MCF 10A (cell line): ENCODE data around the gene PKDCC. TPM values are rescaled to one million over a fixed set of nuclear protein-coding genes. Genes with fewer than 3 reads are reported as not detected.

Experiments used
- BruUV-seq: library from RNA; stranded (reverse); fragments of 400-500 nt; replicated peaks from 2 replicates; lab custom pipeline; 2021; lab: Mats Ljungman, UMichigan
- CTCF ChIA-PET: fragments of 300-600 bp; sonication (Branson Sonifier 250); formaldehyde crosslinking; extraction: SDS; loops from one replicate; lab custom pipeline; 2021; ENCODE audit warnings: antibody characterized with exemption, inconsistent platforms; lab: Yijun Ruan, JAX
- POLR2A ChIA-PET: fragments of 300-600, 350-650 bp; sonication (Branson Sonifier 250); formaldehyde crosslinking; extraction: SDS; loops from one replicate; lab custom pipeline; 2020; ENCODE audit warnings: antibody characterized with exemption, inconsistent platforms; lab: Yijun Ruan, JAX
- DNase-seq: peaks from one replicate; pipeline ENCODE4 v3.0.0-alpha.2; 2018; ENCODE audit not compliant: unreplicated experiment
- H3K27ac Mint-ChIP-seq: one replicate; pipeline ENCODE4 v1.8.0; 2022; ENCODE audit warnings: mild to moderate bottlenecking, low read depth, mixed read lengths; ENCODE audit not compliant: unreplicated experiment
- H3K27me3 Mint-ChIP-seq: one replicate; pipeline ENCODE4 v1.8.0; 2022; ENCODE audit warnings: mixed read lengths; ENCODE audit not compliant: insufficient read depth, unreplicated experiment
- H3K36me3 Mint-ChIP-seq: one replicate; pipeline ENCODE4 v1.8.0; 2022; ENCODE audit warnings: mild to moderate bottlenecking, moderate library complexity, mixed read lengths; ENCODE audit not compliant: insufficient read depth, unreplicated experiment
- H3K4me1 Mint-ChIP-seq: one replicate; pipeline ENCODE4 v1.8.0; 2022; ENCODE audit warnings: mixed read lengths; ENCODE audit not compliant: insufficient read depth, unreplicated experiment
- H3K4me3 Mint-ChIP-seq: one replicate; pipeline ENCODE4 v1.8.0; 2022; ENCODE audit warnings: mild to moderate bottlenecking, moderate library complexity, mixed read lengths; ENCODE audit not compliant: unreplicated experiment
- H3K9me3 Mint-ChIP-seq: one replicate; pipeline ENCODE4 v1.8.0; 2022; ENCODE audit warnings: mixed read lengths; ENCODE audit not compliant: unreplicated experiment
- CTCF ChIP-seq: fragments of 200-600 bp; IDR thresholded peaks from one replicate; pipeline ENCODE4 v1.8.0; 2022; ENCODE audit warnings: antibody characterized with exemption, mild to moderate bottlenecking; ENCODE audit not compliant: unreplicated experiment
- intact Hi-C: fragments of 100-400 bp; cut with micrococcal nuclease; formaldehyde crosslinking; loops from 2 replicates; pipeline ENCODE4 v1.14.1; 2022
- total RNA-seq: library from RNA; stranded (reverse); gene quantifications from 2 replicates; pipeline ENCODE4 v1.2.3, GENCODE V29; 2022

Gene PKDCC
- total RNA-seq, 1 experiment from 2014 or later, result 0.49 TPM

DNA sequence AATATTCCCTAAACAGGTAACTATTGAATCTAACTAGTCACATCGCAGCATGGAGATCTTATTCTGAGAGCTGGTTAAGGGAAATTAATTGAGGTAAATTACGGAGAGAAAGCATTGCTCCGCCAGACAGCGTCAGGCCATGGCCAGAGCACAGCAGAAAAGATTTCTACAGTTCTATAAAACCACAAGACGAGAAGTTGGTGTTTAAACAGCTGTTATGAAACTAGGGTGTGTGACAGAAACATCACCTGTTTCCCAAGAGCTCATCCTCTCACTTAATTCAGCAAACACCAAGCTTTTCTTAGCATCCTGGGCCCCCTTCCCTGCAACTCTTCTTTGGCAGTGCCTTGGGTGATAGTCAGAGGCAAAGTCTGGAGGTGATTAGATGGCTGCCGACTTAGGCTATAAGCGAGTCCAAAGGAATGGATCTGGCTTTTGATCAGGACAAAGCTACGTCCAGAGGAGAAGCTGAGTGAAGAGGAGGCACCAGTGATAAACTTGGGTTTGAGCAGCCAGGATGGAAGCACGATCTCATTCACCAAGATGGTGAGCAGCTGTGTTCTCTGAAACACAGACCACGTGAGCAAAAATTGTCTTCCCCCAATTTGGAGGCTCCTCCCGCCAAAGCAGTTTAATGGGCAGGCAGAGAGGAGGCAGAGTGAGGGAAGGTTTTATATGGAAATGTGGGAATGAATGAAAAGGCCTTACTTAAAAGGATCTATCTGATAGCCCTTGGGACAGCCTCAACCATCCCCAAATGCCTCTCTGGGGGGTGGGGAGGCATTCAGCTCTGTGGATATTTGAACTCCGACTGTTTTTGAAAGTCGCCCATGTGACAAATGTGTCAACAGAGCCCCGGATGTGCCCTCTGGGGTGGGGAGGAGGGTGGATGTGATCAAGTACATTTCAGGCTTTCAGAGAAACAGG is 57.8 kb downstream of the PKDCC start:
- H3K4me1 Mint-ChIP-seq, result no peaks in the 10 kb centered on the region
- no peak overlapping the region for H3K27ac Mint-ChIP-seq
- ChIA-PET CTCF (interaction anchor here (0.7 to 1.7 kb wide), 7 partner anchors 11 to 235 kb away, joined by 3 to 7 read pairs (median 4); no protein-coding TSS in a partner anchor), POLR2A (interaction anchor here (0.5 to 1.2 kb wide), 3 partner anchors 13 to 161 kb away, joined by 4 to 5 read pairs (median 4); no protein-coding TSS in a partner anchor)
- no peak for TF ChIP-seq CTCF
- DNase-seq, result no peak
- no peaks in the 10 kb centered on the region for H3K36me3 Mint-ChIP-seq
- no peaks in the 10 kb centered on the region for H3K9me3 Mint-ChIP-seq
- intact Hi-C loops, result no loop called here
- no peaks in the 10 kb centered on the region for H3K27me3 Mint-ChIP-seq
- no peak overlapping the region for H3K4me3 Mint-ChIP-seq
- no TSS peak for BruUV-seq

DNA sequence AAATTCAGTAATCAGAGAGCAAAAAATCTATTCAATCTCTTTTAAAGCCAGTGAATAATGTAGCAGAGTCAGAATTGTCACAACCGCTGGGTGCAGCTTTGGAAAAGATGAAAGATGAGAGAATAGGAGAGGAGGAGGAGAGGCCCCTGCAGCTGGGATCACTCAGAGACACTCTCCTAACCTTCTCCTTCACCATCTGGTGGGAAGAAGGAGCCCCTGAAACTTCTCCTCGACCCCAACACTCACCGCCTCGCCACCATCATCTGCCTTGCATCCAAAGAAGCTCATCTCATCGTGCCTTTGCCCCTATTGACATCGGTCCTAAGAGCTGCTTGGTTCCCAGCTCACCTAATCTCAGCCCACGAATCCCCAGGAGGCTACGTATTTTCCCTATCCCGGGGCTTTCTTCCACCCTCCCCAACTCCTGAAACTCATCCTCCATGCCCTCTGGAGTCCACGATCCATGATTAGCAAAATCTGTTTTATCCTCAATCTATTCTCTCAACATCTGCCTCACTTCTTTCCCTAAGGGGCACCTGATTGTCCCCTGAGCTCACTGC is 58.5 kb downstream of the PKDCC start:
- no peak for TF ChIP-seq CTCF
- Mint-ChIP-seq H3K4me1 (no peaks in the 10 kb centered on the region), H3K27ac (no peak overlapping the region), H3K36me3 (no peaks in the 10 kb centered on the region), H3K9me3 (no peaks in the 10 kb centered on the region), H3K4me3 (no peak overlapping the region), H3K27me3 (no peaks in the 10 kb centered on the region)
- no TSS peak for BruUV-seq
- CTCF ChIA-PET, result interaction anchor here (0.6 to 1.7 kb wide), 5 partner anchors 12 to 265 kb away, joined by 3 to 7 read pairs (median 4); no protein-coding TSS in a partner anchor
- intact Hi-C loops, result no loop called here
- POLR2A ChIA-PET, result interaction anchor here (1.2 kb wide), 1 partner anchor 13 kb away, joined by 5 read pairs; no protein-coding TSS in a partner anchor
- DNase-seq, result no peak

DNA sequence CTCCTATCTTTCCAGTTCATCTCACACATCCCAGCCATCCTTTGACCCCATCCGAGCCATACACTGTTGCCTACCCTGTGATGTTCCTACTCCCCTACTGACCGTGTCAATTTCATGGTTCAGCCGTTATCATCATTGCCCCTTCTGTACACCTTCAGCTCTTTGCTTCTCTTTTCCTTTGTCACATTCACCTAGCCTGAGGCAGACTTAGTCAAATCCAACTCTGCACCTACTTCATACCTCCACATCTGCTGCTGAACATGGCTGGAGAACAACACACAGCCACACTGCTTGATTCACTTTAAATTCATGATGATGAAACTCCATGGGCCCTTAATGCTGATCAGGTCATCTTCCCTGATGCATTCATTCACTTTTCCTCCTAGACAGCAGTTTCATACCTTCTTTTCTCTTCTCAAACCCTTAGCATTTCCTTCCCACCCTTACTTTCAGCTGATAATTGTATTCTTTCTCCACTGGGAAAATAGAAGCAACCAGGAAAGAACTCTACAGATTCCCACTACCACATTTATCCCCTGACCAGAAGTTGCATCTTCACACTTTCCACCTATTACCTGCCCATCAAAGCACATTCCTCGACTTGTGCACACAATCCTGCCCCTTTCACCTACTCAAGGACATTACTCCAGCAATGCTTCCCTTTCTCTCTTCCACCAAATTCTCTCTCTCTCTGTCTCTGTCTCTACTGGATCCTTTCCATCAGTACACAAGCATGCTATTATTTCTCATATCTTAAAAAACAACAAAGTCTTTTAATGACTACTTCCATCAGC is 59.6 kb downstream of the PKDCC start:
- Mint-ChIP-seq H3K27me3 (no peaks in the 10 kb centered on the region), H3K4me1 (no peaks in the 10 kb centered on the region), H3K4me3 (no peak overlapping the region), H3K9me3 (no peaks in the 10 kb centered on the region), H3K27ac (no peak overlapping the region), H3K36me3 (no peaks in the 10 kb centered on the region)
- intact Hi-C loops, result no loop called here
- no peak for DNase-seq
- ChIA-PET CTCF (interaction anchor here (0.6 kb wide), 1 partner anchor 56 kb away, joined by 3 read pairs; no protein-coding TSS in a partner anchor), POLR2A (no interaction called here)
- TF ChIP-seq CTCF, result no peak
- BruUV-seq, result no TSS peak

Other genes starting within 250 kb of the PKDCC start
- 31.2 and 34.5 TPM in 2 replicates for gene EML4, start 121.3 kb downstream of the PKDCC start, total RNA-seq